ENCODE results near the gene PHF3. TPM values are rescaled to one million over a fixed set of nuclear protein-coding genes. Genes with fewer than 3 reads are reported as not detected.

The PHF3 gene
- total and polyA plus RNA-seq, 9 donors, result 23.9 to 55.7 (median 32.2) TPM

GRCh38 chr6:63757826-63758225 lies 122.2 kb downstream of the PHF3 start:
- Histone ChIP-seq H3K4me3 (ENCODE audit: low read length) (no peak overlapping the region), H3K9me3 (replicated peaks; ENCODE audit: control insufficient read depth, low read depth, low read length) (peaks cover 3% of the 10 kb centered on the region), H3K27me3 (ENCODE audit: control insufficient read depth, insufficient read depth, low read length) (no peaks in the 10 kb centered on the region), H3K4me1 (ENCODE audit: control insufficient read depth, insufficient read depth, low read length) (no peaks in the 10 kb centered on the region), H3K36me3 (ENCODE audit: control insufficient read depth, insufficient read depth, low read length) (no peaks in the 10 kb centered on the region), H3K27ac (ENCODE audit: low read length) (no peak overlapping the region)
- no CpG with 5 or more reads among the region's 1 CpG for WGBS (ENCODE audit: insufficient coverage)
- no peak for DNase-seq

DNA sequence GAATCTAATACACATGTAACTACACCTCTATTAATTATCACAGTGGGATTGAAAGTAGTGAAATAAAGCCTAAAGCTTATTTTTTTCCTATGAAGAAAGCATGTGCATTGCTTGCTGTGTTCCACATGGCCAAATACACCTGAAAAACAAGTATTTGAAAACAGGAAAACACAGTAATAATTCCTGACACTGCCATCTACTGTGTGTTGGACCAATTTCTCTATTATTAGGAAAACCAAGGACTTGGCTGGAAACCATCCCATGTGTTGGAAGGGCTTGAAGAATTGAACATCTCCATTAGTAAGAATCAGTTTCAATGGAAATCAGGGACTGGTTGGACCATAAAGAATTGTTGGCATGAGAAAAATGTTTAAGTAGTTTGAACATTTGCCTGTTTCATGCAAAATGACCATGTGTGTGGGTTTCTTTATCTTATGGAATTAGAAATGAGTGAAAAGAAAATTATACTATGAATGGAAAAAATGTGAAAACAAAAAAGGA lies 124.1 kb downstream of the PHF3 start:
- H3K27me3 ChIP-seq (ENCODE audit: control insufficient read depth, insufficient read depth, low read length), result no peaks in the 10 kb centered on the region
- H3K4me3 ChIP-seq (ENCODE audit: low read length), result no peak overlapping the region
- no peaks in the 10 kb centered on the region for H3K4me1 ChIP-seq (ENCODE audit: control insufficient read depth, insufficient read depth, low read length)
- H3K36me3 ChIP-seq (ENCODE audit: control insufficient read depth, insufficient read depth, low read length), result no peaks in the 10 kb centered on the region
- H3K27ac ChIP-seq (ENCODE audit: low read length), result no peak overlapping the region
- peaks cover 3% of the 10 kb centered on the region for H3K9me3 ChIP-seq (replicated peaks; ENCODE audit: control insufficient read depth, low read depth, low read length)
- peak; percentile 7 for DNase-seq

- Histone ChIP-seq H3K36me3 (ENCODE audit: control insufficient read depth, insufficient read depth, low read length) (no peaks in the 10 kb centered on the region), H3K9me3 (replicated peaks; ENCODE audit: control insufficient read depth, low read depth, low read length) (peaks cover 3% of the 10 kb centered on the region), H3K4me1 (ENCODE audit: control insufficient read depth, insufficient read depth, low read length) (no peaks in the 10 kb centered on the region), H3K4me3 (ENCODE audit: low read length) (no peak overlapping the region), H3K27me3 (ENCODE audit: control insufficient read depth, insufficient read depth, low read length) (no peaks in the 10 kb centered on the region), H3K27ac (ENCODE audit: low read length) (no peak overlapping the region)
- no peak for DNase-seq
These were observed 124.6 kb downstream of the PHF3 start for GRCh38 chr6:63760199-63760598.

DNA sequence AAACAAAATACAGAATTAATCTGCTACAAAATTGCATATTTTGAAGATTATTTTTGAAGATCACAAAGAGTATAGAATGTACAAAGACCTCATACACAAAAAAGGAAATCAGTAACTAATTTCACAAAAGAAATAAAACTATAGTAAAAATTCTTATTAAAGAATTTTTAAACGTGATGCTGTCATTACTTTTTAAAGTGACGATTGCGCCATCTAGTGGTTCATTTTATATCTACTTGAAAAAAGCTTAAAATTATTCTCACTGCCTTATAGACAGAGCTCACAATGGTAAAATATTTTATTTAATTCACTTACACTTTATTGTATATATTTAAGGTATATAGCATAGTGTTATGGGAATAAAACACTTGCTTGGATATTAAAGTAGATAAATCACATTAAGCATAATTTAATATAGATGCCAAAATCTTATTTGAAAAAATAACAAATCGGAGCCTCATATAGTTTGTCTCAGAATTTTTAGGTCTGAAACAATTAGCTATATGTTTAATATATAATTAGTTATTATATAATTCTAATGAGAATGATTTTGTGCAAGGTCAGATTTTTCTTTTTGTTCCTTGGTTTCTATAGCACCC lies 128.8 kb downstream of the PHF3 start:
- WGBS (ENCODE audit: insufficient coverage), result no CpG with 5 or more reads among the region's 4 CpGs
- Histone ChIP-seq H3K27ac (ENCODE audit: low read length) (no peak overlapping the region), H3K4me3 (ENCODE audit: low read length) (no peak overlapping the region), H3K36me3 (ENCODE audit: control insufficient read depth, insufficient read depth, low read length) (no peaks in the 10 kb centered on the region), H3K27me3 (ENCODE audit: control insufficient read depth, insufficient read depth, low read length) (no peaks in the 10 kb centered on the region), H3K9me3 (replicated peaks; ENCODE audit: control insufficient read depth, low read depth, low read length) (peaks cover 2% of the 10 kb centered on the region), H3K4me1 (ENCODE audit: control insufficient read depth, insufficient read depth, low read length) (no peaks in the 10 kb centered on the region)
- DNase-seq, result peak; percentile 63

Other genes with a start within 250 kb of the PHF3 start
- gene PTP4A1, start 63.3 kb upstream of the PHF3 start, total RNA-seq, result 11.2 TPM
- gene PTP4A1, start 63.3 kb upstream of the PHF3 start, polyA plus RNA-seq (ENCODE audit: insufficient read depth in 1 of 8, insufficient read length in 8 of 8, low replicate concordance in 1 of 8), result 10 to 100 TPM; 22.6 to 32.9 (median 24.2) TPM

Measured in muscle of leg (tissue), 11 donors.